HEK293 (cell line): ENCODE results near the gene DMD.

ENCODE experiments used
- CTCF ChIA-PET: fragments of 350-600 bp; formaldehyde crosslinking; extraction: SDS; loops from one replicate; lab custom pipeline; 2021; ENCODE audit warnings: antibody characterized with exemption; lab: Yijun Ruan, JAX
- POLR2A ChIA-PET: fragments of 300-600 bp; formaldehyde crosslinking; extraction: SDS; loops from one replicate; lab custom pipeline; 2020; ENCODE audit warnings: antibody characterized with exemption, inconsistent platforms; lab: Yijun Ruan, JAX
- H3K27ac ChIP-seq: fragments of 200-500 bp; sonication (Bioruptor generic); 2 replicates; pipeline ENCODE4 v1.5.1; 2014; ENCODE audit warnings: low read depth, low read length, control low read depth, inconsistent platforms; ENCODE audit errors: extremely low read depth
- H3K36me3 ChIP-seq, 2 experiments: fragments of 200-500 bp in 1 of 2; sonication (Bioruptor generic) in 1 of 2; 1 replicate in 1 of 2; 2 replicates in 1 of 2; pipeline ENCODE4 v1.5.1; 2014 to 2017; ENCODE audit warnings: inconsistent platforms in 2 of 2, low read length in 2 of 2; ENCODE audit not compliant: control insufficient read depth in 2 of 2, insufficient read depth in 1 of 2
- H3K4me1 ChIP-seq: fragments of 200-500 bp; sonication (Bioruptor generic); 2 replicates; pipeline ENCODE4 v1.5.1; 2014; ENCODE audit warnings: mild to moderate bottlenecking, low read length, inconsistent platforms; ENCODE audit not compliant: control insufficient read depth, insufficient read depth
- H3K4me3 ChIP-seq: 2 replicates; pipeline ENCODE4 v1.5.1; 2011; ENCODE audit warnings: low read depth, mild to moderate bottlenecking, control low read depth, low read length, moderate library complexity
- H3K9me3 ChIP-seq: fragments of 200-500 bp; sonication (Bioruptor generic); 2 replicates; pipeline ENCODE4 v1.5.1; 2014; ENCODE audit warnings: low read depth, low read length, inconsistent platforms; ENCODE audit not compliant: control insufficient read depth, insufficient read depth
- BCL6B ChIP-seq: fragments of 450-650 bp; formaldehyde crosslinking; IDR thresholded peaks from 2 replicates; pipeline ENCODE4 v1.5.1; 2017; ENCODE audit warnings: missing biosample characterization, missing genetic modification characterization
- KLF9 ChIP-seq: fragments of 450-650 bp; formaldehyde crosslinking; IDR thresholded peaks from 2 replicates; pipeline ENCODE4 v1.5.1; 2016; ENCODE audit warnings: missing biosample characterization, missing genetic modification characterization, low read depth
- PRDM6 ChIP-seq: fragments of 450-650 bp; formaldehyde crosslinking; IDR thresholded peaks from 2 replicates; pipeline ENCODE4 v1.5.1; 2017; ENCODE audit warnings: missing biosample characterization, missing genetic modification characterization
- TCF7L2 ChIP-seq: IDR thresholded peaks from 2 replicates; pipeline ENCODE4 v1.6.1; 2011; ENCODE audit warnings: low read depth, mild to moderate bottlenecking, inconsistent platforms, low read length, moderate library complexity, borderline replicate concordance
- YY2 ChIP-seq: fragments of 450-650 bp; formaldehyde crosslinking; IDR thresholded peaks from 2 replicates; pipeline ENCODE4 v1.5.1; 2016; ENCODE audit warnings: missing biosample characterization, missing genetic modification characterization
- ZNF169 ChIP-seq: fragments of 450-650 bp; formaldehyde crosslinking; IDR thresholded peaks from 2 replicates; pipeline ENCODE4 v1.5.1; 2016; ENCODE audit warnings: missing biosample characterization, missing genetic modification characterization
- ZNF221 ChIP-seq: fragments of 450-650 bp; formaldehyde crosslinking; IDR thresholded peaks from 2 replicates; pipeline ENCODE4 v1.5.1; 2017; ENCODE audit warnings: missing biosample characterization, missing genetic modification characterization, borderline replicate concordance
- ZNF292 ChIP-seq: fragments of 450-650 bp; formaldehyde crosslinking; IDR thresholded peaks from 2 replicates; pipeline ENCODE4 v1.5.1; 2016; ENCODE audit warnings: low read depth, missing biosample characterization, missing genetic modification characterization, borderline replicate concordance
- ZNF391 ChIP-seq: fragments of 450-650 bp; formaldehyde crosslinking; IDR thresholded peaks from 2 replicates; pipeline ENCODE4 v1.5.1; 2016; ENCODE audit warnings: low read depth, missing biosample characterization, missing genetic modification characterization, borderline replicate concordance
- ZNF473 ChIP-seq: fragments of 450-650 bp; formaldehyde crosslinking; IDR thresholded peaks from 2 replicates; pipeline ENCODE4 v1.5.1; 2017; ENCODE audit warnings: missing biosample characterization, missing genetic modification characterization
- ZNF585B ChIP-seq: fragments of 450-650 bp; formaldehyde crosslinking; IDR thresholded peaks from 2 replicates; pipeline ENCODE4 v1.5.1; 2016; ENCODE audit warnings: missing biosample characterization, missing genetic modification characterization
- ZNF624 ChIP-seq: fragments of 450-650 bp; formaldehyde crosslinking; IDR thresholded peaks from 2 replicates; pipeline ENCODE4 v1.5.1; 2017; ENCODE audit warnings: missing biosample characterization, missing genetic modification characterization
- ZNF677 ChIP-seq: fragments of 450-650 bp; IDR thresholded peaks from 2 replicates; pipeline ENCODE4 v1.5.0; 2018; ENCODE audit warnings: missing biosample characterization, mild to moderate bottlenecking, missing genetic modification characterization, moderate library complexity
- ZNF692 ChIP-seq: fragments of 450-650 bp; formaldehyde crosslinking; IDR thresholded peaks from 2 replicates; pipeline ENCODE4 v1.5.1; 2016; ENCODE audit warnings: missing biosample characterization, missing genetic modification characterization
- ZNF791 ChIP-seq: fragments of 450-650 bp; formaldehyde crosslinking; IDR thresholded peaks from 2 replicates; pipeline ENCODE4 v1.5.1; 2016; ENCODE audit warnings: missing biosample characterization, missing genetic modification characterization
- ZXDB ChIP-seq: fragments of 450-650 bp; formaldehyde crosslinking; IDR thresholded peaks from 2 replicates; pipeline ENCODE4 v1.5.1; 2016; ENCODE audit warnings: missing biosample characterization, missing genetic modification characterization

The DMD gene

GRCh38 chrX:31132821-31133241 lies 2078.5 kb downstream of the DMD start:
- Histone ChIP-seq H3K9me3 (no peaks in the 10 kb centered on the region; the same call in 1 of the 2 replicates), H3K4me3 (no peak overlapping the region), H3K27ac (no peak overlapping the region), H3K36me3 (peaks cover 7 to 30% of the 10 kb centered on the region in 2 experiments; a peak in 2 of 3 replicates), H3K4me1 (no peaks in the 10 kb centered on the region)
- CTCF ChIA-PET = interaction anchor here (1.1 kb wide), 1 partner anchor 147 kb away, joined by 3 read pairs; no protein-coding TSS in a partner anchor
- no peak for TF ChIP-seq BCL6B (tag by site-specific recombination)
- TF ChIP-seq YY2 (tag by site-specific recombination) = no peak
- no peak for TF ChIP-seq ZNF292
- no peak for TF ChIP-seq ZNF677
- no peak for TF ChIP-seq ZXDB (tag by site-specific recombination)
- no peak for TF ChIP-seq ZNF221 (tag by site-specific recombination)
- TF ChIP-seq KLF9 (tag by site-specific recombination) = no peak
- TF ChIP-seq ZNF473 = no peak
- TF ChIP-seq, all 188 proteins: peak for 0
- POLR2A ChIA-PET = no interaction called here

GRCh38 chrX:31130457-31131220 lies 2080.7 kb downstream of the DMD start:
- no peak overlapping the region for H3K4me3 ChIP-seq
- H3K4me1 ChIP-seq = no peaks in the 10 kb centered on the region
- ChIA-PET CTCF (interaction anchor here (0.6 kb wide), 1 partner anchor 1073 kb away, joined by 4 read pairs; no protein-coding TSS in a partner anchor), POLR2A (no interaction called here)
- no peaks in the 10 kb centered on the region for H3K9me3 ChIP-seq
- no peak overlapping the region for H3K27ac ChIP-seq
- TF ChIP-seq TCF7L2 = peak; percentile 60; the same call in 1 of the 2 replicates
- TF ChIP-seq ZNF169 (tag by site-specific recombination) = no peak
- no peak for TF ChIP-seq ZNF391
- H3K36me3 ChIP-seq = peaks cover 4 to 28% of the 10 kb centered on the region in 2 experiments; a peak in 2 of 3 replicates

- no peak overlapping the region for H3K4me3 ChIP-seq
- no peak overlapping the region for H3K27ac ChIP-seq
- peaks cover 5% of the 10 kb centered on the region for H3K4me1 ChIP-seq
- no peaks in the 10 kb centered on the region for H3K9me3 ChIP-seq
- POLR2A ChIA-PET = no interaction called here
- CTCF ChIA-PET = no interaction called here
- TF ChIP-seq ZNF585B (no peak), ZNF791 (tag by site-specific recombination) (no peak), PRDM6 (tag by site-specific recombination) (no peak), ZNF692 (tag by site-specific recombination) (no peak), ZNF624 (tag by site-specific recombination) (no peak)
- H3K36me3 ChIP-seq = peaks cover 4 to 26% of the 10 kb centered on the region in 2 experiments; a peak in 2 of 3 replicates
These were observed 2082.5 kb downstream of the DMD start for GRCh38 chrX:31128855-31129254.
